Fibroblast of pulmonary artery (primary cell): Measurements from ENCODE around the gene TDRKH.

Experiments
- DNase-seq: peaks from one replicate; pipeline ENCODE4 v3.0.0-alpha.2; 2010; ENCODE audit warnings: low read depth
- H3K4me3 ChIP-seq: replicated peaks from 2 replicates; pipeline ENCODE4 v1.5.1; 2011; ENCODE audit warnings: low read depth, mild to moderate bottlenecking, control low read depth, low read length, moderate library complexity
- CTCF ChIP-seq: IDR thresholded peaks from 2 replicates; pipeline ENCODE4 v1.5.1; 2011; ENCODE audit warnings: mild to moderate bottlenecking, control low read depth, low read length, inconsistent platforms; ENCODE audit errors: missing control alignments

Gene TDRKH

GRCh38 chr1:151762941-151763921 is 27.1 kb downstream of the TDRKH start, which contains the start of gene MRPL9:
Gene MRPL9 (minus strand): TSS chr1:151763496. CDS start chr1:151763479, 17 bp downstream.
- no peak for TF ChIP-seq CTCF

GRCh38 chr1:151760597-151761385 is 29.5 kb downstream of the TDRKH start:
- TF ChIP-seq CTCF = no peak
- no peak for DNase-seq
- H3K4me3 ChIP-seq = no peak overlapping the region

More at GRCh38 chr1:151762941-151763921, 27.1 kb downstream of the TDRKH start, which contains the start of gene MRPL9:
- DNase-seq = peak; percentile 77
- peak within 1 kb of the TSS; percentile 82 for H3K4me3 ChIP-seq

GRCh38 chr1:151759241-151759640 is 31.1 kb downstream of the TDRKH start:
- TF ChIP-seq CTCF = no peak
- DNase-seq = no peak
- H3K4me3 ChIP-seq = no peak overlapping the region

GRCh38 chr1:151756291-151756690 is 34.0 kb downstream of the TDRKH start:
- DNase-seq = peak; percentile 51
- TF ChIP-seq CTCF = no peak
- H3K4me3 ChIP-seq = no peak overlapping the region

GRCh38 chr1:151741516-151741915 is 48.8 kb downstream of the TDRKH start:
- no peak overlapping the region for H3K4me3 ChIP-seq
- DNase-seq = no peak
- TF ChIP-seq CTCF = no peak

GRCh38 chr1:151739590-151740355 is 50.5 kb downstream of the TDRKH start:
- DNase-seq = no peak
- H3K4me3 ChIP-seq = no peak overlapping the region

More at GRCh38 chr1:151739590-151740355, 50.5 kb downstream of the TDRKH start:
- no peak for TF ChIP-seq CTCF
